Activated CD4-positive, alpha-beta memory T cell treated with anti-CD3 and anti-CD28 coated beads, Interleukin-2, amount 10 ng/mL, durations not matched to agents 7 days and 5 days (primary cell): ENCODE results near the gene RTP5. TPM values are rescaled to one million over a fixed set of nuclear protein-coding genes. Genes with fewer than 3 reads are reported as not detected.
"Not testable (repeated sequence)": the region's sequence is repeated elsewhere in the genome, so short reads cannot be mapped to it uniquely, and the experiment has no call there.

Source experiments
- CTCF ChIA-PET: fragments of 350-600 bp; sonication (Branson Sonifier 250); formaldehyde crosslinking; loops from one replicate; lab custom pipeline; 2021; ENCODE audit warnings: antibody characterized with exemption, inconsistent platforms; lab: Charles Lee
- POLR2A ChIA-PET: fragments of 350-600 bp; sonication (Branson Sonifier 250); formaldehyde crosslinking; loops from one replicate; lab custom pipeline; 2021; ENCODE audit warnings: antibody characterized with exemption; lab: Charles Lee
- DNase-seq: peaks from one replicate; pipeline ENCODE4 v3.0.0-alpha.2; 2020
- H3K27ac Mint-ChIP-seq: one replicate; pipeline ENCODE4 v1.8.0; 2021; ENCODE audit warnings: mild to moderate bottlenecking, mixed read lengths
- H3K27me3 Mint-ChIP-seq: one replicate; pipeline ENCODE4 v1.8.0; 2021; ENCODE audit warnings: mixed read lengths
- H3K36me3 Mint-ChIP-seq: one replicate; pipeline ENCODE4 v1.8.0; 2021; ENCODE audit warnings: low read depth, mixed read lengths
- H3K4me1 Mint-ChIP-seq: one replicate; pipeline ENCODE4 v1.8.0; 2021; ENCODE audit warnings: mixed read lengths
- H3K4me3 Mint-ChIP-seq: one replicate; pipeline ENCODE4 v1.8.0; 2021; ENCODE audit warnings: mild to moderate bottlenecking, mixed read lengths
- H3K9me3 Mint-ChIP-seq: one replicate; pipeline ENCODE4 v1.8.0; 2021; ENCODE audit warnings: mixed read lengths
- total RNA-seq, 2 experiments: library from RNA; stranded (reverse); gene quantifications; one replicate each; pipeline ENCODE4 v1.2.3, GENCODE V29; 2021

The RTP5 gene
- total RNA-seq, 2 experiments from 2014 or later: 0.13 TPM; not detected in 1

DNA sequence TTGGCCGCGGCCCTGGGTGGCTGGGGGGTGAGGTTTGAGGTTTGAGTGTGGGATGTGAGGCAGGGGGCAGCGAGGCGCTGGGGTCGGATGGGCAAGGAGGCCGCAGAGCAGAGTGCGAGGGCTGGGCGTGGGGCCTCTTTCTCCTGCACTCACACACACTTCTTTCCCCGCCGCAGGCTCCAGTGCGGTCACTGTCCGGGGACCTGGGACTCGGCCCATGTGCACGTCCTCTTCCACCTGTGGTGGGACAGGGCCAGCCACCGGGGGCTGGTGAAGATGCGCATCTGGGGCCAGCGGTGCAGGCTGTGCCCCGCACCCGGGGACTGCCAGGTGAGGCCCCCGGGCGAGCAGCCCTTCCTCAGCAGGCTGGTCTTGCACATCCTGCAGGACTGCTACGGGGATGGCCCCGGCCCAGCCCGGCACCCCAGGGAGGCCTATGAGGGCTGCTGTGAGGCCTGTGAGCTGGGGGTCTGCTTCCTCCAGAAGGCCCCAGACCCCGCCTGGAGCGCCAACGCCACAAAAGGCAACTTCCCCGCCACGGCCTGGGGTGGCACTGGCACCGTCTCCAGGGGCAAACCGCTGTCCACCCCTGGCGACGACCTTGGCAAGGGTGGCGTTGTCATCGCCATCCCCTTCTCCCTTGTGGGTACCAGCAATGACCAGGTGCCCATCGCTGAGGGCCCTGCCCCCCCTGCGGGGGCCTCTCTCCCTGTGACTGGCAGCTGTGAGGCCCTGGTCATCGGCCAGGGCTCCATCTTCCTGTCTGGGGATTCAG is 2.2 kb downstream of the RTP5 start:
- CTCF ChIA-PET: no interaction called here
- DNase-seq: no peak
- H3K4me1 Mint-ChIP-seq: peaks cover 35% of the 10 kb centered on the region
- H3K4me3 Mint-ChIP-seq: no peak overlapping the region
- H3K36me3 Mint-ChIP-seq: no peaks in the 10 kb centered on the region
- POLR2A ChIA-PET: no interaction called here
- no peak overlapping the region for H3K27ac Mint-ChIP-seq
- H3K9me3 Mint-ChIP-seq: no peaks in the 10 kb centered on the region
- H3K27me3 Mint-ChIP-seq: peaks cover 5% of the 10 kb centered on the region

DNA sequence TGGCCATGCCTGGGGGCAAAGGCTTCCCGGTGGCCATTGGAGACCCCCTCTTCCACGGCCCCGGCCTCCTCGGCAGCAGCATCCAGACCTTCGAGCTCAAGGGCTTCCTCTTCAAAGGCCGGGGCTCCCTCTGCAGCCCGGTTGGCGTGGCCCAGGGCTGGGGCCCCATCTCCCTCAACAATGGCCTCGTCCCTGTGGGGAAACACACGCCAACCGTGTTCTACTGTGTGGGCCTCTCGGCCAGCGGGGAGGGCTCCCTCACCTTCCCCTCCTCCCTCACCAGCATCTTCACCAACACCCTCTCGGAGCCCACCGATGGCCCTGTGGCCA is 2.7 kb downstream of the RTP5 start:
- DNase-seq: no peak
- ChIA-PET CTCF (no interaction called here), POLR2A (no interaction called here)
- Mint-ChIP-seq H3K4me1 (peaks cover 29% of the 10 kb centered on the region), H3K27me3 (peaks cover 5% of the 10 kb centered on the region), H3K9me3 (no peaks in the 10 kb centered on the region), H3K4me3 (no peak overlapping the region), H3K36me3 (no peaks in the 10 kb centered on the region), H3K27ac (no peak overlapping the region)

DNA sequence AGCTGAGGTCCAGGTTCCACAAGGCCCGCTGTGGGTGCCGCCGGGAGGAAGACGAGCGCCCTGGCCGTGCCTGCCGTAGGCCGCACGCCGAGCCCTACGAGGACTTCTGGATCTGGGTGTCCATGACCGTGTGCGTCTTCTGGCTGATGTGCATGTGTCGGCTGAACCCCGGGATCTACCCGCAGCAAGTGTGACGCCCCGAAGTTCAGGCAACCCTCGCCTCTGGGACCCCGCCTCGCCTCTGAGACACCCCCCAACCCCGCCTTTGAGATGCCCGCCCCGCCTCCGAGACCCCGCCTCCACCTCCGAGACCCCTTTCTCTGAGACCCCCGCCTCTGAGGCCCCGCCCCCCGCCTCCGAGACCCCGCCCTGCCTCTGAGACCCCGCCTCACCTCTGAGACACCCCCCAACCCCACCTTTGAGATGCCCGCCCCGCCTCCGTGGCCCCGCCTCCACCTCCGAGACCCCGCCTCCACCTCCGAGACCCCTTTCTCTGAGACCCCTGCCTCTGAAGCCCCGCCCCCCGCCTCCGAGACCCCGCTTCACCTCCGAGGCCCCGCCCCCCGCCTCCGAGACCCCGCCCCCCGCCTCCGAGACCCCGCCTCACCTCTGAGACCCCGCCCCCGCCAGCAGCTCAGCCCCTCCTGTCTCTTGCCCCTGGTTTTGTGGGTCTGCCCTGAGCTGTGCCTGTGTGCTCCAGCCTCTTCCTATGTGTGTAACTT is 3.7 kb downstream of the RTP5 start:
- Mint-ChIP-seq H3K4me3 (no peak overlapping the region), H3K27ac (no peak overlapping the region), H3K4me1 (peaks cover 21% of the 10 kb centered on the region), H3K36me3 (no peaks in the 10 kb centered on the region), H3K9me3 (no peaks in the 10 kb centered on the region), H3K27me3 (peaks cover 5% of the 10 kb centered on the region)
- ChIA-PET POLR2A (no interaction called here), CTCF (interaction anchor here (1.0 to 1.1 kb wide), 2 partner anchors 172 to 185 kb away, joined by 3 read pairs; partner anchors contain the start of gene ING5)
- DNase-seq: no peak

DNA sequence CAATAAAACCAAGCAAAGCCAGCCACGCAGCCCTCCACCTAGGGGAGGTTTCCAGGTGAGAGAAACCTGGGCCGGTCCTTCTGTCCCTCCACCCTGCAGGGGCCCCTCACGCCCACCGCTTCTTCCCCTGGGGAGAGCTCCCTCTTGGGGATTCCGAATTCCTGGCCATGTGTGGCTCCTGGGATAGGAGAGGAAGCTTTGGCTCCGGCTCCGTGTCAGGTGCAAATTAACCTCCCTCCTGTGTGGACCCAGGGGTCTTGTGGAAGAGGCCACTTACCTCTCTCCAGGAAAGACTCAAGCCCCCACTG is 4.2 kb downstream of the RTP5 start:
- ChIA-PET POLR2A (no interaction called here), CTCF (interaction anchor here (1.0 to 1.1 kb wide), 2 partner anchors 172 to 186 kb away, joined by 3 read pairs; partner anchors contain the start of gene ING5)
- H3K4me3 Mint-ChIP-seq: no peak overlapping the region
- peaks cover 3% of the 10 kb centered on the region for H3K27me3 Mint-ChIP-seq
- no peaks in the 10 kb centered on the region for H3K9me3 Mint-ChIP-seq
- no peaks in the 10 kb centered on the region for H3K36me3 Mint-ChIP-seq
- peaks cover 17% of the 10 kb centered on the region for H3K4me1 Mint-ChIP-seq
- DNase-seq: no peak
- H3K27ac Mint-ChIP-seq: no peak overlapping the region

DNA sequence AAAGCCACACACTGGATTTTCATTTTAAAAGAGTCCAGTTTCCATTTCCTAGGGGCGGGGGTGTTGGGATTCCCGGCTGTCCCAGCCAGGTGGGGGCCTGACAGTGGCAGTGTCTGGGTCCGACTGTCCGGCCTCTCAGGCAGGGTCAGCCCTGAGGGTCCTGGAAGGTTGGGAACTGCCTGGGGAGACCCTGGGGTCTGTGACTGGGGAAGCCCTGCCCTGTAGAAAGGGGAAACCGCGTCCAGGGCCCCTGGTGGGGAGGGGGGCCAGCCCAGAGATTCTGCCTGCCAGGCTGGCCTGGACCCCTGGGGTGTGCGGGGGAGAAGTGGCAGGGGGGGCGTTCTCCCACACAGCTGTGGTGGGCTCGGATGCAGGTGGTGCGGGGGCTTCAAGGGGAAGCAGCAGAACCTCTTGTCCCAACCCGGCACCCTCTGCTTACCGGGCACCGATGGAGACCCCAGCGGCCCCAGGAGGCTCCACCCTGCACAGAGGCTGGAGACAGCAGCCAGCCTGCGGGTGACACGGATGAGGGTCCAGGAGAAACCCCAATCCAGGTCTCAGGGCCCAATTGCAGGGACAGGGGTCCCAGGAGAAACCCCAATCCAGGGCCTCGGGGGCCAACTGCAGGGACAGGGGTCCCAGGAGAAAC is 4.9 kb downstream of the RTP5 start:
- DNase-seq: no peak
- Mint-ChIP-seq H3K4me1 (peaks cover 11% of the 10 kb centered on the region), H3K27me3 (peaks cover 3% of the 10 kb centered on the region), H3K9me3 (no peaks in the 10 kb centered on the region), H3K4me3 (no peak overlapping the region), H3K27ac (no peak overlapping the region), H3K36me3 (no peaks in the 10 kb centered on the region)
- ChIA-PET POLR2A (no interaction called here), CTCF (interaction anchor here (1.1 kb wide), 1 partner anchor 186 kb away, joined by 3 read pairs; no protein-coding TSS in a partner anchor)

DNA sequence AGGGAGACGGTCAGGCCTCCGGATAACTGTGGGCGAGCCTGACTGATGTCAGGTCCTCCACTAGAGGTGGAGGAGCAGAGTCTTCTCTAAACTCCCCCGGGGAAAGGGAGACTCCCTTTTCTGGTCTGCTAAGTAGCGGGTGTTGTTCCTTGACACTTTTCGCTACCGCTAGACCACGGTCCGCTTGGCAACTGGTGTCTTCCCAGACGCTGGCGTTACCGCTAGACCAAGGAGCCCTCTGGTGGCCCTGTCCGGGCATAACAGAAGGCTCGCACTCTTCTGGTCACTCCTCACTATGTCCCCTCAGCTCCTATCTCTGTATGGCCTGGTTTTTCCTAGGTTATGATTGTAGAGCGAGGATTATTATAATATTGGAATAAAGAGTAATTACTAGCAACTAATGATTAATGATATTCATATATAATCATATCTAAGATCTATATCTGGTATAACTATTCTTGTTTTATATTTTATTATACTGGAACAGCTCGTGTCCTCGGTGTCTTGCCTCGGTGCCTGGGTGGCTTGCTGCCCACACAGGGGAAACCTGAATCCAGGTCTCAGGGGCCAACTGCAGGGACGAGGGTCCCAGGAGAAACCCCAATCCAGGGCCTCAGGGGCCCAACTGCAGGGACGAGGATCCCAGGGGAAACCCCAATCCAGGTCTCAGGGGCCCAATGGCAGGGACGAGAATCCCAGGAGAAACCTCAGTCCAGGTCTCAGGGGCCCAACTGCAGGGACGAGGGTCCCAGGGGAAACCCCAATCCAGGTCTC is 6.4 kb downstream of the RTP5 start:
- H3K36me3 Mint-ChIP-seq, H3K27me3 Mint-ChIP-seq, H3K9me3 Mint-ChIP-seq, H3K4me3 Mint-ChIP-seq, POLR2A ChIA-PET, H3K27ac Mint-ChIP-seq: not testable (repeated sequence)
- peaks cover 20% of the 10 kb centered on the region for H3K4me1 Mint-ChIP-seq
- CTCF ChIA-PET: interaction anchor here (0.6 to 0.9 kb wide), 2 partner anchors 89 to 174 kb away, joined by 3 read pairs; partner anchors contain the start of gene ING5
- DNase-seq: peak; percentile 51

DNA sequence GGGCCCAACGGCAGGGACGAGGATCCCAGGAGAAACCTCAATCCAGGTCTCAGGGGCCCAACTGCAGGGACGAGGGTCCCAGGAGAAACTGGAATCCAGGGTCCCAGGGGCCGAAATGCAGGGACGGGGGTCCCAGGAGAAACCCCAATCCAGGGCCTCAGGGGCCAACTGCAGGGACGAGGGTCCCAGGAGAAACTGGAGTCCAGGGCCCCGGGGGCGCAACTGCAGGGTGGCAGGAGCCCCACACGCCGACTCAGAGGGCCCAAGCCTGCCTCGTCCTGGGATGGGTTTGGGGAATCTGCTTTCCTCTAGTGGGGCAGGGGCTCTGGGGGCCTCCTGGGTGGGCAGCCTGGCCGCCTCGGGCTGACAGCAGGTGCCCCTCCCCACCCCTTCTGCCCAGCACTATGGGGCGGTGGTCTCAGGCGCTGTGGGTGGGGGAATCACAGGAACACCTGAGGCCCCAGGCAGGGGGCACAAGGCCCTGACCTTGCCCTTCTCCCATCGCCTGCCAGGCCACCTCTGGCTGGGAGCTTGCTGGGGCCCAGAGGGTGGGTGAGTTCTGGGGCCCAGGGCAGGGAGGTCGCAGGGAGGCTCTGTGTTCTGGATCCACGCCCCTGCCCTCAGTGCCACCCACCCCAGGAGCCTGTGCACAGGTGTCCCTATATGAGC is 7.1 kb downstream of the RTP5 start:
- CTCF ChIA-PET: interaction anchor here (0.6 to 3.7 kb wide), 4 partner anchors 73 to 853 kb away, joined by 3 to 40 read pairs (median 4); partner anchors contain the start of gene ING5
- H3K27me3 Mint-ChIP-seq: no peaks in the 10 kb centered on the region
- DNase-seq: no peak
- no peaks in the 10 kb centered on the region for H3K9me3 Mint-ChIP-seq
- H3K27ac Mint-ChIP-seq: no peak overlapping the region
- peaks cover 2% of the 10 kb centered on the region for H3K36me3 Mint-ChIP-seq
- peaks cover 21% of the 10 kb centered on the region for H3K4me1 Mint-ChIP-seq
- POLR2A ChIA-PET: interaction anchor here (3.0 kb wide), 1 partner anchor 142 kb away, joined by 10 read pairs; the partner anchor contains the start of gene D2HGDH
- H3K4me3 Mint-ChIP-seq: no peak overlapping the region

DNA sequence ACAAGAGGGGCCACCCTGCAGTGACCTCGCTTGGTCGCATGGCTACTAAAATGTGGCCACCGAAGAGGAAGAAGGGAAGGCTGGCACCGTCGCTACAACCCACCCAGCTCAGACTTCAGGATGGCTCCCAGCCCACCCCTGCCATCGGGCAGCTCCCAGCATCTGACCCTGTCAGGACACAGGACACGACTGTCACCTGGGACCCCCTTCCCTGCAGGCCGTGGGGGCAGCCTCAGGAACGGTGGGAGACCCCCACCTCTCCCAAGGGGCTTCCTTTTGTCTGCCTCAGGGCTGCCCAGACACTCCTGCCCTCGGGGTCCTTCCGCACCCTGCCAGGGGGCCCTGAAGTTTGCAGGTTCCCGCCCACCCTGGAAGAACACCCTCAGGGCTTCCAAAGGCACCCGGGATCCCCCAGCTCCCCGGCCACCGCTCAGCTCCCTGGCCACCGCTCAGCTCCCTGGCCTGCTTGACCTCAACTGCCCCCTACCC is 7.7 kb downstream of the RTP5 start:
- no peak for DNase-seq
- Mint-ChIP-seq H3K4me1 (peaks cover 27% of the 10 kb centered on the region), H3K27ac (no peak overlapping the region), H3K4me3 (no peak overlapping the region), H3K27me3 (no peaks in the 10 kb centered on the region), H3K9me3 (no peaks in the 10 kb centered on the region), H3K36me3 (peaks cover 3% of the 10 kb centered on the region)
- ChIA-PET CTCF (interaction anchor here (0.6 to 3.7 kb wide), 3 partner anchors 74 to 854 kb away, joined by 3 to 40 read pairs (median 5); partner anchors contain the start of gene ING5), POLR2A (interaction anchor here (3.0 kb wide), 1 partner anchor 143 kb away, joined by 10 read pairs; the partner anchor contains the start of gene D2HGDH)

DNA sequence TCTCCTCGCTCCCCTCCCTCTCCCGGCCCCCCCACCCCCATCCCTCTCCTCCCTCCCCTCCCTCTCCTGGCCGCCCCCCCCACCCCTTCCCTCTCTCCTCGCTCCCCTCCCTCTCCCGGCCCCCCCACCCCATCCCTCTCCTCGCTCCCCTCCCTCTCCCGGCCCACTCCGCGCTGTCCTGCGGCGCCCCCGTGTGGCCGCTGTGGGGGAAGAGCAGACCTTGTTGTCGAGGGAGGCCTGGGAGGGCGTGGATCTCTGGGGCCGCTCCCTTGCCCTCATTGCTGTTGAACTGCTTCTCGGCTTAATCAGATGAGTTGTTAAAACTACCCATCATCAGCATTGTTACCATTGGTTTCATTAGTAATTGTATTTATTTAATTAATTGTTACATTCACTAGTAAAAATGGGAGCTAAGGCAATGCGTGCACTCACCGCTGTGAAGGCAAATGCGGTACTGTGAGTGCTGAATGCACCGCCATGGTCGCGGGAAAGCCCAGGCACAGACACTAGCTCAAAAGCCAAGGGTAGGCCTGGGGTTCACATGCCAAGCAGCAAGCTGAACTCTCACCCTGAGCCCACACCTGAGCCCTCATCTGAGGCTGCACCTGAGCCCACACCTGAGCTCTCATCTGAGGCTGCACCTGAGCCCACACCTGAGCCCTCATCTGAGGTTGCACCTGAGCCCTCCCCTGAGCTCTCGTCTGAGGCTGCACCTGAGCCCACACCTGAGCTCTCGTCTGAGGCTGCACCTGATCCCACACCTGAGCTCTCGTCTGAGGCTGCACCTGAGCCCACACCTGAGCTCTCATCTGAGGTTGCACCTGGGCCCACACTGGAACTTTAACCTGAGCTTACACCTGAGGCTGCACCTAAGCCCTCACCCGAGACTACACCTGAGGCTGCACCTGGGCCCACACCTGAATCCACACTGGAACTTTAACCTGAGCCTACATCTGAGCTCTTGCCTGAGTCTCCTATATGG is 8.8 kb downstream of the RTP5 start:
- H3K36me3 Mint-ChIP-seq: peaks cover 9% of the 10 kb centered on the region
- no peak overlapping the region for H3K27ac Mint-ChIP-seq
- ChIA-PET POLR2A (interaction anchor here (1.0 to 3.0 kb wide), 5 partner anchors 46 to 191 kb away, joined by 3 to 17 read pairs (median 10); partner anchors contain the start of genes D2HGDH, DTYMK and ING5), CTCF (interaction anchor here (0.7 to 3.7 kb wide), 27 partner anchors 10 to 575 kb away, joined by 3 to 40 read pairs (median 4); partner anchors contain the start of genes ATG4B, D2HGDH, DTYMK and ING5)
- peak; percentile 82 for DNase-seq
- no peaks in the 10 kb centered on the region for H3K9me3 Mint-ChIP-seq
- H3K27me3 Mint-ChIP-seq: no peaks in the 10 kb centered on the region
- H3K4me3 Mint-ChIP-seq: no peak overlapping the region
- peaks cover 37% of the 10 kb centered on the region for H3K4me1 Mint-ChIP-seq

DNA sequence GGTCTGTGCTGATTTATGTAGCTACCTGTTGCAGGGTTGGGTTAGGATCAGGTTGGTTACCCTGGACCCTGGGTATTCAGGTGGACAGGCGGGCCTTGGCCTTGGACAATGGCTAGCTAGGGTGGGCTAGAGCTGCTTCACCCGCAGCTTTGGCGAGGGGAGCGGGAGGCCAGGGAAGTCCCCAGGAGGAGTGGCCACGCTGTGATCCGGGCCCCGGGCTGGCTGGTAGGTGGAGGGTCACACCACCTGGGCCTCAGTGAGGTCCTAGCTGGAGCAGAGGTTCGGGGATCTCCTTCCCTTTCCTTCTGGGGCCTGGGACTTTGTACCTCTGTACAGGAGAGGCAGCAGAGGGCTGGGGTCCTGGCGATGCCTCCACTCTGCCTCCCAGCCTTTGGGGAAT is 9.8 kb downstream of the RTP5 start:
- ChIA-PET CTCF (interaction anchor here (0.9 to 3.7 kb wide), 16 partner anchors 11 to 241 kb away, joined by 3 to 40 read pairs (median 4); partner anchors contain the start of genes ATG4B, D2HGDH, DTYMK and ING5), POLR2A (interaction anchor here (0.6 to 3.0 kb wide), 7 partner anchors 45 to 192 kb away, joined by 3 to 17 read pairs (median 4); partner anchors contain the start of genes D2HGDH, DTYMK and ING5)
- H3K27ac Mint-ChIP-seq: no peak overlapping the region

More for the DNA sequence above, 9.8 kb downstream of the RTP5 start:
- Mint-ChIP-seq H3K9me3 (no peaks in the 10 kb centered on the region), H3K27me3 (no peaks in the 10 kb centered on the region), H3K4me3 (no peak overlapping the region), H3K36me3 (peaks cover 13% of the 10 kb centered on the region), H3K4me1 (peaks cover 37% of the 10 kb centered on the region)
- DNase-seq: no peak
